Measurements from ENCODE around the gene SPATA16. TPM values are rescaled to one million over a fixed set of nuclear protein-coding genes. Genes with fewer than 3 reads are reported as not detected.
"Not testable (repeated sequence)": the region's sequence is repeated elsewhere in the genome, so short reads cannot be mapped to it uniquely, and the experiment has no call there.

SPATA16 gene, protein sequence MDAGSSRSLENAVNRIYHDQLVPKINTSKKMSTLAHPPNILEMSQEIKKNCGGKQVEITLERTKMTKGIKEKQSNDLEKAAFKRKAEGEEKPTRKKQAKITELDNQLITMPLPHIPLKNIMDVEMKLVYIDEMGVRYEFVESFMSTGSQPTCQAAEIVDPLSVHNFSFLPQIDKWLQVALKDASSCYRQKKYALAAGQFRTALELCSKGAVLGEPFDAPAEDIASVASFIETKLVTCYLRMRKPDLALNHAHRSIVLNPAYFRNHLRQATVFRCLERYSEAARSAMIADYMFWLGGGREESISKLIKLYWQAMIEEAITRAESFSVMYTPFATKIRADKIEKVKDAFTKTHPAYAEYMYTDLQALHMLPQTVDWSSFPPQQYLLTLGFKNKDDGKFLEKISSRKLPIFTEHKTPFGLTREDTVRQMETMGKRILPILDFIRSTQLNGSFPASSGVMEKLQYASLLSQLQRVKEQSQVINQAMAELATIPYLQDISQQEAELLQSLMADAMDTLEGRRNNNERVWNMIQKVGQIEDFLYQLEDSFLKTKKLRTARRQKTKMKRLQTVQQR
- polyA plus RNA-seq: not detected

DNA sequence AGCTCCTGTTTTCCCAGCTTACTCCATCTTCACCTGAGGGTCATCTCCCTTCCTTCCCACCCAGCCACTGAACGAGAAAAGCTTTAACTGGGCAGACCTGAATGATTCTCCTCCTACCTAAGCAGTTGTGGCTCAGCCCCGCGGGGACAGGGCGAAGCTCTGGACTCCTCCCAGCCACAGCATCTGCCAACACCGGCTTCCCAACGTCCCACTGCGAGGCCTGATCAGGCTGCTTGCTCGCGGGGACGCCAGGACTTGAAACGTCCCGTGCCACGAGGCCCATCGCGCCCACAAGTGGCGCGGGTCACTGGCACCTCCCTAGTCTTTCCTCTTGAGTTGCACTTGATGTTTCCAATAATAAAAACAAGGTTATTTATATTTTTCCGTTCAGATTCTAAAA is at the start of gene SPATA16:
TSS of gene SPATA16 (minus strand) at position 250 of the 400 bp plus-strand sequence. CDS start 23,504 bp downstream, outside the sequence.
- Mint-ChIP-seq H3K27ac (no peak within 1 kb of the TSS), H3K9me3 (peaks cover 0 to 2% (median 0%) of the 10 kb centered on the region in 3 donors), H3K36me3 (no peaks in the 10 kb centered on the region), H3K4me1 (no peaks in the 10 kb centered on the region), H3K27me3 (no peaks in the 10 kb centered on the region), H3K4me3 (no peak within 1 kb of the TSS)

DNA sequence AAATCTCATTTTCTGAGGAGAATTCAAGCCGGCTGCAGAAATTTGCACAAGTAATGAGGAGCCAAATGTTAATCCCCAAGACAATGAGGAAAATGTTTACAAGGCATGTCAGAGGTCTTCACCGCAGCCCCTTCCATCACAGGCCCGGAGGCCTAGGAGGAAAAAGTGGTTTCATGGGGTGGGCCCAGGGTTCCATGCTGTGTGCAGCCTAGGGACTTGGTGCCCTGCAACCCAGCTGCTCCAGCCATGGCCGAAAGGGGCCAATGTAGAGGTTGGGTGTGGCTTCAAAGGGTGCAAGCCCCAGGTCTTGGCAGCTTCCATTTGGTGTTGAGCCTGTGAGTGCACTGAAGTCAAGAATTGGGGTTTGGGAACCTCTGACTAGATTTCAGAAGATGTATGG is 42.0 kb upstream of the SPATA16 start:
- not testable (repeated sequence) for H3K9me3 Mint-ChIP-seq, H3K4me1 Mint-ChIP-seq, H3K36me3 Mint-ChIP-seq, H3K27me3 Mint-ChIP-seq, H3K4me3 Mint-ChIP-seq, H3K27ac Mint-ChIP-seq

DNA sequence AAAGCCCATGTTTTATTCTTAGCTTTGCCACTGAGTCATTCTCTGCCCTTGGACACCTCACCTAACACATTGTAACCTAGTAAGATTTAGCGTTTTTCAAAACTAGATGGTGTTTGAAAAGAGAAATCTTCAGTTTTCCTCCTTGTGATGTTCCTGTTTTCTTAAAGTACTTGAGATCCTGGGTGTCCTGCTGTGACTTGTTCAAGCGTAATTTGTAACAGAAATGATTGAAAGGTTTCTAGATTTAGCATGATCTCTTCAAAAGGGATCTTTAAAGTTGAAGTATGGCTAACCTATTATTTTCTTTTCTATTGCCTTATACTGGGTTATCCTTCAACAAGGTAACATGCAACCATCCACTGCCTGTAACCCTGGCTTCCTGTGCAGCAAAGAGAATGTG is 32.6 kb upstream of the SPATA16 start:
- no peaks in the 10 kb centered on the region for H3K36me3 Mint-ChIP-seq
- H3K4me1 Mint-ChIP-seq: no peaks in the 10 kb centered on the region
- no peaks in the 10 kb centered on the region for H3K27me3 Mint-ChIP-seq
- H3K4me3 Mint-ChIP-seq: no peak overlapping the region
- H3K27ac Mint-ChIP-seq: no peak overlapping the region
- peaks cover 0 to 11% (median 2%) of the 10 kb centered on the region in 3 donors for H3K9me3 Mint-ChIP-seq

DNA sequence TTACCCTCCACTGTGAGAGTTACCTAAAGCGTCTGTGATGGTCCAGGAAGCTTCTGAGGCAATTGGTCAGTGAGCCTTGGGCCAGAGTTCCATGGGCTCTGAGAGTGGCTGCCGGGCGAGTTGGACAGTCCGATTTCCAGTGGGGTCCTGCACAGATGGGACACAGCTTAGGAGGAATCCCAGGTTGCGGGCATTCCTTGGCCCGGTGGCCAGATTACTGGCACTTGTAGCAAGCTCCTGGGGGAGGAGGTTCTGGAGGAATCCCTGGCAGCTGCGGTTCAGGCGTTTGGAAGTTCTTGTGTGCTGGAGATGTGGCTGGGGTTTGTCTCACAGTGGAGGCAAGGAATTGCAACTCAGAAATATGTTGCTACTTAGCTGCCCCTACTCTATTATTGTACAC is 18.1 kb upstream of the SPATA16 start:
- not testable (repeated sequence) for H3K4me1 Mint-ChIP-seq, H3K27ac Mint-ChIP-seq, H3K36me3 Mint-ChIP-seq, H3K9me3 Mint-ChIP-seq, H3K4me3 Mint-ChIP-seq, H3K27me3 Mint-ChIP-seq

DNA sequence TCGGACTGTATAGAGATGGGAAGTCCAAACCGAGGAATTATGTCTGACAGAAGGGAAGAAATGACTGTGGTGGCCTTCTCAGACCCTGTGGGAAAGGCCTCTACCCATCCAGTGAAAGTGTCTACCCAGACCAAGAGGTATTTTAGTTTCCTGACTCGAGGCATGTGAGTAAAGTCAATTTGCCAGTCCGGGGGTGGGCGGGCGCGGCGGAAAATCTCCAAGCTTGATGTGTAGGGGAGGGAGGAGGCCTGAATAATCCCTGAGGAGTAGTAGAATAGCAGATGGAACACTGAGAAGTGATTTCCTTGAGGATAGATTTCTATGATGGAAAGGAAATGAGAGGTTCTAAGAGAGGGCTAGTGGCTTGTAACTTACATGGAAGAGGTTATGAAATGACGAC is 15.5 kb upstream of the SPATA16 start:
- not testable (repeated sequence) for H3K9me3 Mint-ChIP-seq, H3K4me3 Mint-ChIP-seq, H3K4me1 Mint-ChIP-seq, H3K27ac Mint-ChIP-seq, H3K36me3 Mint-ChIP-seq, H3K27me3 Mint-ChIP-seq

DNA sequence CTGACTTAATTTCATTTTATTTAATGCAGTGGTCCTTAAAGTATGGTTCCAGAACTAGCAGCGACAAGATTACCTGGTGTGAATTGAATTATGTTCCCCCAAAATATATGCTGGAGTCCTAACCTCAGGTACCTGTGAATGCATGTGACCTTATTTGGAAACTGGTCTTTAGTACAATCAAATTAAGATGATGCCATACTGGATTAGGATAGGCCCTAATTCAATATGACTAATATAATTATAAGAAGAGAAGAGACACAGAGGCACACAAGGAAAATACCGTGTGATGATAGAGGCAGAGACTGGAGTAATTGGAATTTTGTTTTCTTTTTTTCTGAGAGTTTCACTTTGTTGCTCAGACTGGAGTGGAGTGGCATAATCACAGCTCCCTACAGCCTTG is 12.6 kb upstream of the SPATA16 start:
- H3K27ac Mint-ChIP-seq: no peak overlapping the region
- no peak overlapping the region for H3K4me3 Mint-ChIP-seq
- peaks cover 1 to 3% (median 2%) of the 10 kb centered on the region in 3 donors for H3K9me3 Mint-ChIP-seq
- no peaks in the 10 kb centered on the region for H3K4me1 Mint-ChIP-seq
- no peaks in the 10 kb centered on the region for H3K27me3 Mint-ChIP-seq
- no peaks in the 10 kb centered on the region for H3K36me3 Mint-ChIP-seq

DNA sequence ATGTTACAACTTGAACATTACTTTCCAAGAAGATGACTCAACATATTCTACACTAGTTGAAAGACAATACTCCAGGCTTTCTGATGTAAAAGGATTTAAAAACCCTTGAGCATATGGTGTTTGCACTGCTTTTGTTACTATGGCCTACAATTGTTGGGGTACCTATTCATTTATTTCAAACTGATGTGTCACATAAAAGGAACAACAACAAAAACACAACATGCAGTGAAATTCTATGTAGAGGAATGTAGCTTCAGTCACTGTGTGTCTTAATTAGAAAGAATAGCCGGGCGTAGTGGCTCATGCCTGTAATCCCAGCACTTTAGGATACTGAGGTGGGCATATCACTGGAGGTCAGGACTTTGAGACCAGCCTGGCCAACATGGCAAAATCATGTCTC is 1.6 kb downstream of the SPATA16 start:
- H3K27me3 Mint-ChIP-seq: no peaks in the 10 kb centered on the region
- H3K4me3 Mint-ChIP-seq: no peak overlapping the region
- no peaks in the 10 kb centered on the region for H3K36me3 Mint-ChIP-seq
- no peaks in the 10 kb centered on the region for H3K9me3 Mint-ChIP-seq
- no peak overlapping the region for H3K27ac Mint-ChIP-seq
- H3K4me1 Mint-ChIP-seq: no peaks in the 10 kb centered on the region

DNA sequence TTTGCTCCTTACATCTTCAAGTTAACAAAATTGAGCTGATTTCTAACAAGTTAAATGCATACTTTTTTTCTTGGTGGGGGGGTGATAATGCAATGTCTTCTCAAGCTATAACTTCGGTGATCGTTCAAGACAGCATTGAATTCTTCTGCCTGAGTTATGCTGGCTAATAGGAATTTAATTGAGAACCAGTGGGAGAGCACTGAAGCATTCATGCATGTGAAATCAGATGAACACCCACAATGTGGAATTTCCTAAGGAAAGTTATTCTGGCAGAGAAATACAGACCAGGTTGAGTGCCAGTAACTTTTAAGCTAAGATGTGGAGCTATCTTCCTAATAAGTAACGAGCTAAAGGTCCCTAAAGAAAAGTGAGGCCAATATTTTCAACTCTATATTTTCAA is 3.0 kb downstream of the SPATA16 start:
- Mint-ChIP-seq H3K27me3 (no peaks in the 10 kb centered on the region), H3K36me3 (no peaks in the 10 kb centered on the region), H3K4me1 (no peaks in the 10 kb centered on the region), H3K27ac (no peak overlapping the region), H3K4me3 (no peak overlapping the region), H3K9me3 (no peaks in the 10 kb centered on the region)

DNA sequence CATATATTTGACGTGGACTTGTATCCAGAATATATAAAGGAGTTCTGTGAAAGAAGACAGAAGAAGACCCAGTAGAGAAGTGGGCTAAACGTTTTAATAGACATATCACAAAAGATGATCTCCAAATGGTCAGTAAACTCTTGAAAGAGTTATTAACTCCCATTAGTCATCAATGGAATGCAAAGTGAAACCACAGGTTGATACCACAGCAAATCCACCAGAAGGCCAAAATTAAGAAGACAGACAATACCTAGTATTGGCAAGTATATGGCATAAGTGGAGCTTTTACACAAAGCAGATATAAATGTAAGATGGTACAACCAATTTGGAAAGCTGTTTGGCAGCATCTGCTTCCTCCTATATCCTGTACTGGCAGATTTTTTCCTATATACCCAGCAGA is 6.0 kb downstream of the SPATA16 start:
- no peaks in the 10 kb centered on the region for H3K27me3 Mint-ChIP-seq
- no peak overlapping the region for H3K4me3 Mint-ChIP-seq
- peaks cover 0 to 3% (median 1%) of the 10 kb centered on the region in 3 donors for H3K9me3 Mint-ChIP-seq
- no peaks in the 10 kb centered on the region for H3K36me3 Mint-ChIP-seq
- no peaks in the 10 kb centered on the region for H3K4me1 Mint-ChIP-seq
- H3K27ac Mint-ChIP-seq: no peak overlapping the region

DNA sequence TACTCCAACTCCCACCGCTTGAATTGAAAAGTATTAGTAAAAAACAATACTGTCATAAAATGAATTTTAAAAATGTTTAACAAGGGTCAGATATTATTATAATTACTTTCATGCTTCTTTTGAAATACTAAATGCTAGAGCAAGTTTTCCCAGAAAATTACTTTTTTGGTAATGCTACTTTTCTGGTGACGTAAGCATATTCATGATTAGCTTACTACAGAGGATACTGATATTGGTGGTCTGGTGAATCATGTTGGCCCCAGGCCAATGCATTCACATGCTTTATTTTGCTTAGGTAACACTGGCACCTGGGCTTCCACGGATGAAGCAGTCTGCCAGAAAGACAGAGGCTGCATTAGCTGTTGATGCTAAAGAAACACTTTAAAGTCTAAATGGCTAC is 12.4 kb downstream of the SPATA16 start:
- H3K27ac Mint-ChIP-seq: no peak overlapping the region
- peaks cover 0 to 7% (median 6%) of the 10 kb centered on the region in 3 donors for H3K9me3 Mint-ChIP-seq
- H3K36me3 Mint-ChIP-seq: peaks cover 3% of the 10 kb centered on the region
- no peaks in the 10 kb centered on the region for H3K27me3 Mint-ChIP-seq
- no peak overlapping the region for H3K4me3 Mint-ChIP-seq
- H3K4me1 Mint-ChIP-seq: no peaks in the 10 kb centered on the region

DNA sequence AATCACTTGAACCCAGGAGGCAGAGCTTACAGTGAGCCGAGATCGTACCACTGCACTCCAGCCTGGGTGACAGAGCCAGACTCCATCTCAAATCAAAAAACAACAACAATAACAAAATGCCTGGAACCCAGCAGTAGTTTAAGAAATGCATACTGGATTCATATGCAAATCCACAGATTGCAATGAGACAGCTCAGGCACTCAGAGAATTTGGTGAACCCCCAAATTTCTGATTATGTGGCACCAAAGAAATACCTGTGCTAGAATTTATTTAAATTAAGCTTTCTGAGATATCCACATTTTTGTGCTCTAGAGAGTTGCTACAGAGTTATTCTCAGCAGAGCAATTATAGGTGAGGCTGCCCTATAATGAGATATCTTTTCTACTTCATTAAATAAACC is 29.7 kb downstream of the SPATA16 start:
- Mint-ChIP-seq H3K4me3 (no peak overlapping the region), H3K27ac (no peak overlapping the region), H3K36me3 (no peaks in the 10 kb centered on the region), H3K4me1 (no peaks in the 10 kb centered on the region), H3K27me3 (no peaks in the 10 kb centered on the region), H3K9me3 (peaks cover 0 to 4% (median 2%) of the 10 kb centered on the region in 3 donors)

DNA sequence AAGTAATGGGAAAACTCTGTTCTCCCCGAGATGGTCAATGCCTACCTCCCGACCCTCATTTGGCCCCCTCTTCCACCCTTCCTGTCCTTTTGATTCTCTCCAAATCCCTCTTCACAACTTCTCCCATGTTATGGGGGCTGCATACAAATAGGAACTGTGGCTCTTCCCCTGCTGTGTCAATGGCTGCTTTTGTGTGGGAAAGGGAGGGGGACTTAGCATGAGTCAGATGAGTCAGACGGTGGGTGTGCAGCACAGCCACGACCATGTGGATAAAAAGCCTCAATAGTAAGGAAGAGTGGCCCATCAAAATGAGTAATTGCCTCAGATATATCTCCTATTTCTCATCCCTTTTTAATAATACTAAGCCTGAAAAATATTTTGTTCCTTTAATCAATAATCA is 31.9 kb downstream of the SPATA16 start:
- Mint-ChIP-seq H3K4me3 (no peak overlapping the region), H3K4me1 (no peaks in the 10 kb centered on the region), H3K9me3 (peaks cover 0 to 4% (median 2%) of the 10 kb centered on the region in 3 donors), H3K27me3 (no peaks in the 10 kb centered on the region), H3K27ac (no peak overlapping the region), H3K36me3 (no peaks in the 10 kb centered on the region)

DNA sequence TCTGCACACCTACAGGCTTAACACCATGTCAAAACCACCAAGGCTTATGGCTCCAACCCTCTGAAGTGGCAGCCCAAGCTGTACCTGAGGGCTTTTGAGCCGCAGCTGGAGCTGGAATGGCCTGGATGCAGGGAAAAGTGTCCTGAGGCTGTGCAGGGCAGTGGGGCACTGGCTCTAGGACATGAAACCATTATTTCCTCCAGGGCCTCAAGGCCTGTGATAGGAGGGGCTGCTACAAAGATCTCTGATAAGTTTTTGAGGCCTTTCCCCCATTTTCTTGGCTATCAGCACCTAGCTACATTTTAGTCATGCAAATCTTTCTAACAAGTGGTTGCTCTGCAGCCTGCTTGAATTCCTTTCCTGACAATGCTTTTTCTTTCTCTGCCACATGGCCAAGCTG is 37.6 kb downstream of the SPATA16 start:
- peaks cover 2 to 9% (median 9%) of the 10 kb centered on the region in 3 donors for H3K9me3 Mint-ChIP-seq
- H3K36me3 Mint-ChIP-seq: peaks cover 3% of the 10 kb centered on the region
- no peaks in the 10 kb centered on the region for H3K4me1 Mint-ChIP-seq
- H3K4me3 Mint-ChIP-seq: no peak overlapping the region
- H3K27ac Mint-ChIP-seq: no peak overlapping the region
- no peaks in the 10 kb centered on the region for H3K27me3 Mint-ChIP-seq

DNA sequence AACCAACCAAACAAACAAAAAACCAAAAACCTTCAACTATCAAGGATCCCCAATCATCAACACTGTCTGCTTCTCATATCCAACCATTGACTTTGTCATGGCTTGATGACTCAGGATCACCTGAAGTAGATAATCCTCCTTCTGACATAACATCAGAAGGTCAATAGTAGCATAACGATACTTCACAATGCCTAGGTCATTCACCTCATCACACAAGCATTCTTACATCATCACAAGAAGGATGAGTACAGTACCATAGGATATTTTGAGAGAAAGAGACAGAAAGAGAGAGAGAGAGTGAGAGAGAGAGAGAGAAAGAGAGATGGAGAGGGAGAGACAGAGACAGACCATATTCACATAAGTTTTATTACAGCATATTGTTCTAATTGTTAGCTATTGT is 42.1 kb downstream of the SPATA16 start:
- no peak overlapping the region for H3K4me3 Mint-ChIP-seq
- H3K36me3 Mint-ChIP-seq: peaks cover 3% of the 10 kb centered on the region
- H3K4me1 Mint-ChIP-seq: no peaks in the 10 kb centered on the region
- no peaks in the 10 kb centered on the region for H3K27me3 Mint-ChIP-seq
- no peak overlapping the region for H3K27ac Mint-ChIP-seq
- peaks cover 2 to 10% (median 8%) of the 10 kb centered on the region in 3 donors for H3K9me3 Mint-ChIP-seq

DNA sequence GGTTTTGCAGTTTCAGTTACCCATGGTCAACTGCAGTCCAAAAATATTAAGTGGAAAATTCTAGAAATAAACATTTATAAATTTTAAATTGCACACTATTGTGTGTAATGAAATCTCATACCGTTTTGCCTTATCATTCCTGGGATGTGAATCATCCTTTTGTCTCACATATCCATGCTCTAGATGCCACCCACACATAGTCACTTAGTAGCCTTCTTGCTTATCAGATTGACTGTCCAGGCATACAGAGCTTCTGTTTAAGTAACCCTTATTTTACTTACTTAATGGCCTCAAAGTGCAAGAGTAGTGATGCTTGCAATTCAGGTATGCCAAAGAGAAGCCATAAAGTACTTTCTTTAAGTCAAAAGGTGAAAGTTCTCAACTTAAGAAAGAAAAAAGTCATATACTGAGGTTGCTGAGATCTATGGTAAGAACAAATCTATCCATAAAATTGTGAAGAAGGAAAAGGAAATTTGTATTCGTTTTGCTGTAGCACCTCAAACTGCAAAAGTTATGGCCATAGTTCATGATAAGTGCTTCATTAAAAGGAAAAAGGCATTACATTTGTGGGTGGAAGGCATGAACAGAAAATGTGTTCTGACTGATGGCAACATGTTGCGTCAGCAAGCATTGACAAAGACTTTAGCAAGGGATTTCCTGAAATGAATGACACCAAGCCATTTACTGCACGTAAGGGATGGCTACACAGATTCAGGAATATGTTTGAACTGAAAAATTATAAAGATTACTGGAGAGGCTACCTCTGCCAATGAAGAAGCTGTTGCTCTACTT is 43.8 kb downstream of the SPATA16 start:
- H3K4me3 Mint-ChIP-seq: no peak overlapping the region
- H3K27me3 Mint-ChIP-seq: no peaks in the 10 kb centered on the region
- H3K27ac Mint-ChIP-seq: no peak overlapping the region
- H3K4me1 Mint-ChIP-seq: no peaks in the 10 kb centered on the region
- peaks cover 2 to 8% (median 7%) of the 10 kb centered on the region in 3 donors for H3K9me3 Mint-ChIP-seq
- H3K36me3 Mint-ChIP-seq: peaks cover 3% of the 10 kb centered on the region
